Aorta (tissue), 5 donors: ENCODE results near the gene NKAIN1. TPM values are rescaled to one million over a fixed set of nuclear protein-coding genes. Genes with fewer than 3 reads are reported as not detected.

Experiments
- ATAC-seq: fragments of 200-7000 bp; cut with Tn5 transposase; one replicate; pipeline ENCODE4 v1.9.1; 2022; ENCODE audit warnings: moderate library complexity; ENCODE audit not compliant: low FRiP score
- DNase-seq, 2 donors: peaks; one replicate each; pipeline ENCODE4 v3.0.0-alpha.2; 2020
- H3K27ac ChIP-seq, 2 donors: one replicate each; pipeline ENCODE4 v1.5.1; 2013; ENCODE audit warnings: low read length in 2 of 2, mild to moderate bottlenecking in 2 of 2, moderate library complexity in 2 of 2, control low read depth in 1 of 2, inconsistent platforms in 1 of 2, low read depth in 1 of 2
- H3K27me3 ChIP-seq, 2 donors: one replicate each; pipeline ENCODE4 v1.6.1; 2013; ENCODE audit warnings: control low read depth in 1 of 2, low read length in 1 of 2, mild to moderate bottlenecking in 1 of 2, moderate library complexity in 1 of 2; ENCODE audit not compliant: insufficient read depth in 2 of 2, control insufficient read depth in 1 of 2
- H3K36me3 ChIP-seq, 2 donors: one replicate each; pipeline ENCODE4 v1.6.1; 2013; ENCODE audit warnings: control low read depth in 1 of 2, low read length in 1 of 2, mild to moderate bottlenecking in 1 of 2; ENCODE audit not compliant: insufficient read depth in 2 of 2, control insufficient read depth in 1 of 2
- H3K4me1 ChIP-seq, 2 donors: one replicate each; pipeline ENCODE4 v1.6.1; 2013; ENCODE audit warnings: low read length in 2 of 2, control low read depth in 1 of 2, mild to moderate bottlenecking in 1 of 2, moderate library complexity in 1 of 2; ENCODE audit not compliant: insufficient read depth in 2 of 2, control insufficient read depth in 1 of 2
- H3K4me3 ChIP-seq, 2 donors: one replicate each; pipeline ENCODE4 v1.5.1; 2013; ENCODE audit warnings: low read length in 2 of 2, control low read depth in 1 of 2, mild to moderate bottlenecking in 1 of 2
- H3K9me3 ChIP-seq: one replicate; pipeline ENCODE4 v1.6.1; 2013; ENCODE audit warnings: mild to moderate bottlenecking, low read length; ENCODE audit not compliant: control insufficient read depth
- WGBS, 2 donors: extraction: QIAGEN DNeasy Blood & Tissue Kit; methylation state at CpG; one replicate each; pipeline ENCODE4 v1.1.7; 2013; 5-methylcytosine and 5-hydroxymethylcytosine counted together
- intact Hi-C, 2 donors: fragments of 100-400 bp; cut with DNase I; formaldehyde crosslinking; loops; one replicate each; pipeline versions ENCODE4 v1.14.2 to v1.15.0; 2022
- polyA plus RNA-seq, 2 donors: library from polyadenylated mRNA; stranded (reverse); fragments of 200-250 nt; gene quantifications; one replicate each; pipeline ENCODE4 v1.2.3, GENCODE V29; 2013
- total RNA-seq, 2 donors: library from RNA; stranded (reverse); fragmentation: NEBNext Ultra II Directional; extraction: Animal tissue kit (Norgen Biotek cat#: 25700); gene quantifications; one replicate each; pipeline ENCODE4 v1.2.1, GENCODE V29; 2021
- donor health status: healthy with polysubstance abuse.
- donor health status: Bipolar disorder and iron deficiency.
- donor health status: DM: no; HTN: no; CAD: no.
- donor health status: DM: no; HTN: no; CAD: no.
- donor health status: DM: yes; HTN: yes; CAD: no.

Gene NKAIN1
- total and polyA plus RNA-seq, 4 donors, result 0.30 TPM; not detected in 3

- WGBS, 2 donors, result 85% methylated on average over 7 of the region's 7 CpGs
- ATAC-seq, result no peak
- Histone ChIP-seq H3K27me3 (no peaks in the 10 kb centered on the region), H3K27ac (no peak overlapping the region), H3K4me3 (no peak overlapping the region), H3K36me3 (no peaks in the 10 kb centered on the region), H3K4me1 (no peaks in the 10 kb centered on the region), H3K9me3 (no peaks in the 10 kb centered on the region)
- no peak for DNase-seq
- intact Hi-C loops, result no loop called here
Measured at GRCh38 chr1:31133368-31133767, 106.3 kb downstream of the NKAIN1 start.

Other genes with a start within 250 kb of the NKAIN1 start
- 100 to 1,000 TPM; 105 to 120 TPM for gene PUM1, start 174.2 kb downstream of the NKAIN1 start, total RNA-seq
- gene PUM1, start 174.2 kb downstream of the NKAIN1 start, polyA plus RNA-seq, result 10 to 100 TPM; 13.1 to 21.8 TPM
- gene SNRNP40, start 56.9 kb upstream of the NKAIN1 start, total RNA-seq, result 10 to 100 TPM; 31.2 to 32.8 TPM
- gene SNRNP40, start 56.9 kb upstream of the NKAIN1 start, polyA plus RNA-seq, result 10 to 100 TPM; 19.8 to 21.2 TPM
- 10 to 100 TPM; 17.7 to 21.3 TPM for gene ZCCHC17, start 57.1 kb upstream of the NKAIN1 start, total RNA-seq
- gene ZCCHC17, start 57.1 kb upstream of the NKAIN1 start, polyA plus RNA-seq, result 10 to 100 TPM; 29.7 to 31.7 TPM
- 10 to 100 TPM; 30.8 to 82.0 TPM for gene FABP3, start 133.2 kb upstream of the NKAIN1 start, total RNA-seq
- 10 to 100 TPM in 1 of 2 donors, 1 to 10 TPM in 1; 6.9 to 50.7 TPM for gene FABP3, start 133.2 kb upstream of the NKAIN1 start, polyA plus RNA-seq
- gene SERINC2, start 173.3 kb upstream of the NKAIN1 start, total RNA-seq, result 1 to 10 TPM; 2.5 to 3.7 TPM
- 10 to 100 TPM in 1 of 2 donors, 1 to 10 TPM in 1; 3.3 to 20.7 TPM for gene SERINC2, start 173.3 kb upstream of the NKAIN1 start, polyA plus RNA-seq